ENCODE measurements around the gene THOC5. TPM values are rescaled to one million over a fixed set of nuclear protein-coding genes. Genes with fewer than 3 reads are reported as not detected.

Gene THOC5
- total RNA-seq, 1 donor from 2014 or later = 69.0 TPM

- peaks cover 2% of the 10 kb centered on the region for H3K36me3 Mint-ChIP-seq (ENCODE audit: low read depth)
- H3K27me3 Mint-ChIP-seq (ENCODE audit: insufficient read depth) = peaks cover 19% of the 10 kb centered on the region
- H3K4me3 Mint-ChIP-seq = no peak overlapping the region
Measured at GRCh38 chr22:29485448-29485847, 68.1 kb downstream of the THOC5 start.

GRCh38 chr22:29484642-29485041 lies 68.9 kb downstream of the THOC5 start:
- peaks cover 2% of the 10 kb centered on the region for H3K36me3 Mint-ChIP-seq (ENCODE audit: low read depth)
- H3K27ac Mint-ChIP-seq = no peak overlapping the region
- intact Hi-C loops (cut with micrococcal nuclease) = no loop called here
- H3K4me3 Mint-ChIP-seq = no peak overlapping the region
- no peak for DNase-seq (ENCODE audit: low spot score)
- H3K9me3 Mint-ChIP-seq = no peaks in the 10 kb centered on the region
- H3K4me1 Mint-ChIP-seq (ENCODE audit: low read depth) = peaks cover 7% of the 10 kb centered on the region
- H3K27me3 Mint-ChIP-seq (ENCODE audit: insufficient read depth) = peaks cover 21% of the 10 kb centered on the region

More at GRCh38 chr22:29485448-29485847, 68.1 kb downstream of the THOC5 start:
- intact Hi-C loops (cut with micrococcal nuclease) = no loop called here
- H3K4me1 Mint-ChIP-seq (ENCODE audit: low read depth) = peaks cover 6% of the 10 kb centered on the region
- no peaks in the 10 kb centered on the region for H3K9me3 Mint-ChIP-seq
- H3K27ac Mint-ChIP-seq = no peak overlapping the region
- DNase-seq (ENCODE audit: low spot score) = no peak

GRCh38 chr22:29483254-29483653 lies 70.3 kb downstream of the THOC5 start:
- Mint-ChIP-seq H3K4me1 (ENCODE audit: low read depth) (peaks cover 11% of the 10 kb centered on the region), H3K9me3 (no peaks in the 10 kb centered on the region), H3K36me3 (ENCODE audit: low read depth) (no peaks in the 10 kb centered on the region), H3K4me3 (no peak overlapping the region), H3K27ac (no peak overlapping the region), H3K27me3 (ENCODE audit: insufficient read depth) (peaks cover 31% of the 10 kb centered on the region)
- intact Hi-C loops (cut with micrococcal nuclease) = no loop called here
- no peak for DNase-seq (ENCODE audit: low spot score)

- DNase-seq (ENCODE audit: low spot score) = no peak
- H3K9me3 Mint-ChIP-seq = no peaks in the 10 kb centered on the region
- peaks cover 36% of the 10 kb centered on the region for H3K27me3 Mint-ChIP-seq (ENCODE audit: insufficient read depth)
- H3K4me1 Mint-ChIP-seq (ENCODE audit: low read depth) = peaks cover 11% of the 10 kb centered on the region
- no peaks in the 10 kb centered on the region for H3K36me3 Mint-ChIP-seq (ENCODE audit: low read depth)
- H3K27ac Mint-ChIP-seq = no peak overlapping the region
- intact Hi-C loops (cut with micrococcal nuclease) = no loop called here
- no peak overlapping the region for H3K4me3 Mint-ChIP-seq
Measured at GRCh38 chr22:29482726-29483125, 70.8 kb downstream of the THOC5 start.

GRCh38 chr22:29482253-29482652 lies 71.3 kb downstream of the THOC5 start:
- Mint-ChIP-seq H3K4me3 (no peak overlapping the region), H3K27me3 (ENCODE audit: insufficient read depth) (peaks cover 38% of the 10 kb centered on the region), H3K27ac (no peak overlapping the region), H3K4me1 (ENCODE audit: low read depth) (peaks cover 11% of the 10 kb centered on the region), H3K9me3 (no peaks in the 10 kb centered on the region), H3K36me3 (ENCODE audit: low read depth) (no peaks in the 10 kb centered on the region)
- intact Hi-C loops (cut with micrococcal nuclease) = no loop called here
- DNase-seq (ENCODE audit: low spot score) = no peak

GRCh38 chr22:29481265-29482000 lies 72.1 kb downstream of the THOC5 start:
- Mint-ChIP-seq H3K27me3 (ENCODE audit: insufficient read depth) (peaks cover 41% of the 10 kb centered on the region), H3K27ac (no peak overlapping the region), H3K4me1 (ENCODE audit: low read depth) (peaks cover 11% of the 10 kb centered on the region), H3K36me3 (ENCODE audit: low read depth) (no peaks in the 10 kb centered on the region), H3K9me3 (no peaks in the 10 kb centered on the region), H3K4me3 (peak overlapping the region; percentile 64)
- DNase-seq (ENCODE audit: low spot score) = no peak
- intact Hi-C loops (cut with micrococcal nuclease) = no loop called here

GRCh38 chr22:29480512-29481264 lies 72.9 kb downstream of the THOC5 start:
- Mint-ChIP-seq H3K4me1 (ENCODE audit: low read depth) (peaks cover 11% of the 10 kb centered on the region), H3K27ac (no peak overlapping the region), H3K27me3 (ENCODE audit: insufficient read depth) (peaks cover 41% of the 10 kb centered on the region), H3K36me3 (ENCODE audit: low read depth) (no peaks in the 10 kb centered on the region), H3K4me3 (peak overlapping the region; percentile 64), H3K9me3 (no peaks in the 10 kb centered on the region)
- intact Hi-C loops (cut with micrococcal nuclease) = no loop called here
- peak; percentile 38 for DNase-seq (ENCODE audit: low spot score)

GRCh38 chr22:29480262-29480511 lies 73.4 kb downstream of the THOC5 start:
- intact Hi-C loops (cut with micrococcal nuclease) = no loop called here
- no peak overlapping the region for H3K4me3 Mint-ChIP-seq
- no peaks in the 10 kb centered on the region for H3K36me3 Mint-ChIP-seq (ENCODE audit: low read depth)
- H3K4me1 Mint-ChIP-seq (ENCODE audit: low read depth) = peaks cover 11% of the 10 kb centered on the region
- no peak overlapping the region for H3K27ac Mint-ChIP-seq
- DNase-seq (ENCODE audit: low spot score) = no peak
- no peaks in the 10 kb centered on the region for H3K9me3 Mint-ChIP-seq
- peaks cover 41% of the 10 kb centered on the region for H3K27me3 Mint-ChIP-seq (ENCODE audit: insufficient read depth)

- intact Hi-C loops (cut with micrococcal nuclease) = no loop called here
- Mint-ChIP-seq H3K9me3 (no peaks in the 10 kb centered on the region), H3K4me3 (peak within 1 kb of the TSS; percentile 41)
Measured at GRCh38 chr22:29479417-29480261, 73.9 kb downstream of the THOC5 start, which contains the start of gene NEFH. Gene NEFH, plus strand, starts transcription at chr22:29480218. Its CDS starts 45 bp downstream, at chr22:29480263.

GRCh38 chr22:29478326-29479276 lies 75.0 kb downstream of the THOC5 start:
- peak; percentile 21 for DNase-seq (ENCODE audit: low spot score)
- H3K4me1 Mint-ChIP-seq (ENCODE audit: low read depth) = peaks cover 11% of the 10 kb centered on the region
- peaks cover 41% of the 10 kb centered on the region for H3K27me3 Mint-ChIP-seq (ENCODE audit: insufficient read depth)
- intact Hi-C loops (cut with micrococcal nuclease) = no loop called here
- no peak overlapping the region for H3K4me3 Mint-ChIP-seq
- H3K9me3 Mint-ChIP-seq = no peaks in the 10 kb centered on the region
- no peak overlapping the region for H3K27ac Mint-ChIP-seq
- H3K36me3 Mint-ChIP-seq (ENCODE audit: low read depth) = no peaks in the 10 kb centered on the region

More at GRCh38 chr22:29479417-29480261, 73.9 kb downstream of the THOC5 start, which contains the start of gene NEFH:
- no peak for DNase-seq (ENCODE audit: low spot score)
- peaks cover 11% of the 10 kb centered on the region for H3K4me1 Mint-ChIP-seq (ENCODE audit: low read depth)
- H3K27me3 Mint-ChIP-seq (ENCODE audit: insufficient read depth) = peaks cover 41% of the 10 kb centered on the region
- no peak within 1 kb of the TSS for H3K27ac Mint-ChIP-seq
- no peaks in the 10 kb centered on the region for H3K36me3 Mint-ChIP-seq (ENCODE audit: low read depth)

GRCh38 chr22:29477723-29478318 lies 75.7 kb downstream of the THOC5 start:
- DNase-seq (ENCODE audit: low spot score) = no peak
- peaks cover 40% of the 10 kb centered on the region for H3K27me3 Mint-ChIP-seq (ENCODE audit: insufficient read depth)
- H3K36me3 Mint-ChIP-seq (ENCODE audit: low read depth) = no peaks in the 10 kb centered on the region
- intact Hi-C loops (cut with micrococcal nuclease) = no loop called here
- peaks cover 11% of the 10 kb centered on the region for H3K4me1 Mint-ChIP-seq (ENCODE audit: low read depth)
- no peaks in the 10 kb centered on the region for H3K9me3 Mint-ChIP-seq
- no peak overlapping the region for H3K4me3 Mint-ChIP-seq
- H3K27ac Mint-ChIP-seq = no peak overlapping the region

GRCh38 chr22:29476116-29476515 lies 77.4 kb downstream of the THOC5 start:
- H3K27me3 Mint-ChIP-seq (ENCODE audit: insufficient read depth) = peaks cover 26% of the 10 kb centered on the region
- peaks cover 6% of the 10 kb centered on the region for H3K4me1 Mint-ChIP-seq (ENCODE audit: low read depth)
- H3K4me3 Mint-ChIP-seq = no peak overlapping the region
- intact Hi-C loops (cut with micrococcal nuclease) = no loop called here
- no peaks in the 10 kb centered on the region for H3K36me3 Mint-ChIP-seq (ENCODE audit: low read depth)
- no peaks in the 10 kb centered on the region for H3K9me3 Mint-ChIP-seq
- peak overlapping the region; percentile 38 for H3K27ac Mint-ChIP-seq
- DNase-seq (ENCODE audit: low spot score) = no peak
